GM19468 (cell line): ENCODE results near the gene C5AR1.
"Not testable (repeated sequence)": the region's sequence is repeated elsewhere in the genome, so short reads cannot be mapped to it uniquely, and the experiment has no call there.

Experiments
- ATAC-seq: cut with Tn5 transposase; IDR thresholded peaks from one replicate; pipeline ENCODE4 v1.9.1; 2021; ENCODE audit warnings: mild to moderate bottlenecking, moderate library complexity, moderate number of reproducible peaks; ENCODE audit not compliant: unreplicated experiment; ENCODE audit errors: extremely low read depth

C5AR1 gene

GRCh38 chr19:47357788-47358680 lies 48.4 kb downstream of the C5AR1 start:
- ATAC-seq = no peak

- no peak for ATAC-seq
These were observed 49.3 kb downstream of the C5AR1 start for GRCh38 chr19:47358936-47359335.

GRCh38 chr19:47362321-47362720 lies 52.7 kb downstream of the C5AR1 start:
- ATAC-seq = no peak

GRCh38 chr19:47363758-47364531 lies 54.3 kb downstream of the C5AR1 start:
- ATAC-seq = no peak

DNA sequence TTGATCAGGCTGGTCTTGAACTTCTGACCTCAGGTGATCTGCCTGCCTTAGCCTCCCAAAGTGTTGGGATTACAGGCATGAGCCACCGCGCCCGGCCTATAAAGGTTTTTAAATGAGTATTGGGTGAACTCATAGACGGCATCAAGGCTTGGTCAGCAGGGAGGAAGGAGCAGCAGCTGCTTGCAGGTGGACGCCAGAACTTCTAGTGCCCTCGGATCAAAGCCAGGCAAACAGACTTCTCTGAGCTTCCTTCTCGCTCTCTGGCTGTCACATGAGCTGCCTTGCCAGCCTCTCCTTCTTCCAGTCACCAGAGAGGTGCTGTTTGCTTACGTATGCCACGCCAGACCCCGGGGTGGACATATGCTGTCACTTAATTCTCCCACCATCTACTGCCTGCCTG lies 55.8 kb downstream of the C5AR1 start:
- ATAC-seq = not testable (repeated sequence)

DNA sequence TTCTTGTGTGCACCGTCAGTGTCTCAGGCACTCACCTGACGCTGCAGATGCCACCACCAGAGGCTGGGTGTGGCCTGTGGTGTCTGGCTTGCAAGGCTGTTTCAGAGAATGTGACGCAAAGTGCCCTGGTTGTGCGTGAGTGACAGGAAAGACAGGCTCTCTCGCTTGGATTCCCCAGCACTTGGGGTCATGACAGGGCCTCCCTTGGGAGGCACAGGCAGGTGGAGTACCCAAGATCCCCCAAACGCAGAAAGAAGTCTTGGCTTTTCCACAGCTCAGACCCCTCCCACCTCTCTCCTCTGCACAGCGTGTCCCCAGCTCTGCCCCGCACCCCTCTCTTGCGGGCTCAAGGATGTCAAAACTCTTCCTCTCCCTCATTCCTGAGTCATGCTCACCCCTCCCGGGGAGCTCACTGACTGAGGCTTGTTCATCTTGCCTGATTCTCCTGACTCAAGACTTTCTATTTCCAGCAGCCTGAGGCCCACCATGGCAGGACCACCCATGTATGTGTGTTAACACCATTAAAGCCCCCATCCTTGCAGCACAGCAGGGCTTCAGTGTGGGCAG lies 60.5 kb downstream of the C5AR1 start:
- ATAC-seq = no peak

GRCh38 chr19:47371261-47371660 lies 61.6 kb downstream of the C5AR1 start:
- ATAC-seq = no peak
